H1 (cell line): Measurements from ENCODE around the gene HSD17B13. TPM values are rescaled to one million over a fixed set of nuclear protein-coding genes. Genes with fewer than 3 reads are reported as not detected.
"Not testable (repeated sequence)": the region's sequence is repeated elsewhere in the genome, so short reads cannot be mapped to it uniquely, and the experiment has no call there.

ENCODE experiments used
- CTCF ChIA-PET: fragments of 300-600 bp; sonication (Branson Sonifier 250); formaldehyde crosslinking; loops from one replicate; lab custom pipeline; 2021; ENCODE audit not compliant: partially characterized antibody; lab: Charles Lee
- POLR2A ChIA-PET: fragments of 300-600 bp; sonication (Branson Sonifier 250); formaldehyde crosslinking; loops from one replicate; lab custom pipeline; 2021; ENCODE audit warnings: inconsistent platforms; ENCODE audit not compliant: partially characterized antibody; lab: Charles Lee
- DNase-seq, 2 experiments: peaks; one replicate each; pipeline versions ENCODE4 v3.0.0 to v3.0.0-alpha.2; 2010 to 2022; ENCODE audit warnings: low spot score in 2 of 2, low read depth in 1 of 2, mixed read lengths in 1 of 2
- FAIRE-seq: peaks from 2 replicates; lab custom pipeline; 2011; peaks lifted over from hg19 to GRCh38; lab: Jason Lieb, UNC
- H2AFZ ChIP-seq: 2 replicates; pipeline ENCODE4 v1.8.1; 2012; ENCODE audit warnings: low read length, inconsistent platforms
- H2AK5ac ChIP-seq: 2 replicates; pipeline ENCODE4 v1.6.1; 2013; ENCODE audit warnings: low read depth, low read length
- H2BK120ac ChIP-seq: replicated peaks from 2 replicates; pipeline ENCODE3; 2013; ENCODE audit warnings: low read depth, low read length, inconsistent platforms
- H2BK12ac ChIP-seq: 2 replicates; pipeline ENCODE4 v1.6.1; 2013; ENCODE audit warnings: low read depth, low read length
- H2BK15ac ChIP-seq: 2 replicates; pipeline ENCODE4 v1.6.1; 2013; ENCODE audit warnings: low read length
- H2BK20ac ChIP-seq: 2 replicates; pipeline ENCODE4 v1.6.1; 2013; ENCODE audit warnings: low read length
- H2BK5ac ChIP-seq: 2 replicates; pipeline ENCODE4 v1.6.1; 2013; ENCODE audit warnings: low read depth, low read length
- H3K14ac ChIP-seq: 2 replicates; pipeline ENCODE4 v1.6.1; 2013; ENCODE audit warnings: inconsistent platforms; ENCODE audit not compliant: insufficient read length
- H3K18ac ChIP-seq: 2 replicates; pipeline ENCODE4 v1.6.1; 2013; ENCODE audit warnings: low read length; ENCODE audit errors: extremely low read depth
- H3K23ac ChIP-seq: 2 replicates; pipeline ENCODE4 v1.6.1; 2013; ENCODE audit warnings: inconsistent platforms; ENCODE audit not compliant: insufficient read length
- H3K23me2 ChIP-seq: 2 replicates; pipeline ENCODE4 v1.6.1; 2013; ENCODE audit warnings: low read depth, low read length
- H3K27ac ChIP-seq: 2 replicates; pipeline ENCODE4 v1.6.1; 2011; ENCODE audit warnings: low read depth, low read length, inconsistent platforms
- H3K27me3 ChIP-seq, 4 experiments: replicated peaks in 1 of 4; 1 replicate in 1 of 4; 2 replicates in 3 of 4; pipeline versions ENCODE4 v1.6.1 to v1.8.1; 2011 to 2013; ENCODE audit warnings: low read length in 3 of 4, mild to moderate bottlenecking in 3 of 4, inconsistent platforms in 2 of 4, mixed read lengths in 2 of 4, moderate library complexity in 1 of 4; ENCODE audit not compliant: control insufficient read depth in 3 of 4, insufficient read depth in 3 of 4; ENCODE audit errors: extremely low read depth in 1 of 4
- H3K36me3 ChIP-seq, 4 experiments: 2 replicates each; pipeline versions ENCODE4 v1.6.1 to v1.8.1; 2011 to 2013; ENCODE audit warnings: mild to moderate bottlenecking in 4 of 4, low read length in 3 of 4, moderate library complexity in 2 of 4, control low read depth in 1 of 4, inconsistent platforms in 1 of 4; ENCODE audit not compliant: insufficient read depth in 4 of 4, control insufficient read depth in 2 of 4
- H3K4ac ChIP-seq: replicated peaks from 2 replicates; pipeline ENCODE3; 2013; ENCODE audit warnings: low read length, low read depth, mixed read lengths, inconsistent platforms; ENCODE audit not compliant: insufficient read length
- H3K4me1 ChIP-seq, 4 experiments: replicated peaks in 1 of 4; 1 replicate in 1 of 4; 2 replicates in 3 of 4; pipeline versions ENCODE4 v1.6.1 to v1.8.1; 2011 to 2013; ENCODE audit warnings: low read length in 3 of 4, inconsistent platforms in 2 of 4, mixed read lengths in 1 of 4; ENCODE audit not compliant: insufficient read depth in 4 of 4, control insufficient read depth in 3 of 4
- H3K4me2 ChIP-seq, 2 experiments: 2 replicates each; pipeline versions ENCODE4 v1.6.1 to v1.8.1; 2011 to 2013; ENCODE audit warnings: low read depth in 2 of 2, low read length in 2 of 2, control low read depth in 1 of 2, inconsistent platforms in 1 of 2, mild to moderate bottlenecking in 1 of 2; ENCODE audit not compliant: insufficient read depth in 1 of 2
- H3K4me3 ChIP-seq, 4 experiments: fragments of 200-600, 300-600 bp in 1 of 4; sonication (generic), shearing (Covaris generic), sonication (Bioruptor Twin) in 1 of 4; 2 replicates each; pipeline versions ENCODE4 v1.5.1 to v1.8.1; 2011 to 2016; ENCODE audit warnings: low read length in 4 of 4, low read depth in 3 of 4, control low read depth in 2 of 4, inconsistent platforms in 2 of 4, mild to moderate bottlenecking in 2 of 4, mixed read lengths in 1 of 4, moderate library complexity in 1 of 4; ENCODE audit not compliant: insufficient read depth in 2 of 4; ENCODE audit errors: extremely low read depth in 1 of 4
- H3K56ac ChIP-seq: replicated peaks from 2 replicates; pipeline ENCODE3; 2013; ENCODE audit warnings: low read depth, mild to moderate bottlenecking, mixed read lengths, low read length, inconsistent platforms; ENCODE audit not compliant: insufficient read length
- H3K79me1 ChIP-seq: 2 replicates; pipeline ENCODE4 v1.6.1; 2013; ENCODE audit warnings: low read depth, low read length, control low read depth
- H3K79me2 ChIP-seq, 2 experiments: 2 replicates each; pipeline versions ENCODE4 v1.6.1 to v1.8.1; 2012 to 2013; ENCODE audit warnings: low read length in 2 of 2, mild to moderate bottlenecking in 2 of 2, inconsistent platforms in 1 of 2; ENCODE audit not compliant: insufficient read depth in 2 of 2, control insufficient read depth in 1 of 2
- H3K9ac ChIP-seq, 4 experiments: replicated peaks in 1 of 4; 1 replicate in 1 of 4; 2 replicates in 3 of 4; pipeline versions ENCODE4 v1.6.1 to v1.8.1; 2011 to 2013; ENCODE audit warnings: low read depth in 3 of 4, low read length in 3 of 4, control low read depth in 2 of 4, mild to moderate bottlenecking in 2 of 4, moderate library complexity in 2 of 4, inconsistent platforms in 1 of 4; ENCODE audit errors: extremely low read depth in 1 of 4
- H3K9me3 ChIP-seq, 2 experiments: 2 replicates each; pipeline versions ENCODE4 v1.6.1 to v1.8.1; 2012 to 2013; ENCODE audit warnings: mild to moderate bottlenecking in 2 of 2, moderate library complexity in 2 of 2, control low read depth in 1 of 2, inconsistent platforms in 1 of 2, low read depth in 1 of 2, low read length in 1 of 2, mixed read lengths in 1 of 2; ENCODE audit not compliant: insufficient read depth in 2 of 2
- H4K20me1 ChIP-seq, 2 experiments: replicated peaks in 1 of 2; 2 replicates each; pipeline versions ENCODE3 to v1.8.1; 2011 to 2013; ENCODE audit warnings: inconsistent platforms in 2 of 2, low read length in 2 of 2, mild to moderate bottlenecking in 1 of 2; ENCODE audit not compliant: insufficient read depth in 2 of 2, control insufficient read depth in 1 of 2
- H4K5ac ChIP-seq: 2 replicates; pipeline ENCODE4 v1.6.1; 2013; ENCODE audit warnings: low read length, low read depth, mixed read lengths, inconsistent platforms; ENCODE audit not compliant: insufficient read length
- H4K8ac ChIP-seq: 2 replicates; pipeline ENCODE4 v1.8.0; 2013; ENCODE audit warnings: mild to moderate bottlenecking, moderate library complexity, low read length, inconsistent platforms; ENCODE audit not compliant: insufficient read depth; ENCODE audit errors: extremely low read depth
- H4K91ac ChIP-seq: replicated peaks from 2 replicates; pipeline ENCODE3; 2013; ENCODE audit warnings: low read length, mixed read lengths, inconsistent platforms; ENCODE audit not compliant: insufficient read length
- EP300 ChIP-seq, 2 experiments: IDR thresholded peaks; 1 replicate in 1 of 2; 2 replicates in 1 of 2; pipeline ENCODE4 v1.6.1; 2011 to 2012; ENCODE audit warnings: low read depth in 2 of 2, low read length in 2 of 2, mild to moderate bottlenecking in 2 of 2, borderline replicate concordance in 1 of 2, inconsistent platforms in 1 of 2, moderate library complexity in 1 of 2
- WGBS, 2 experiments: shearing (Covaris generic) in 1 of 2; methylation state at CpG; one replicate each; pipeline versions ENCODE4 v1.1.6 to v1.1.7; 2013 to 2015; ENCODE audit warnings: low lambda C conversion rate in 2 of 2, mixed read lengths in 2 of 2, inconsistent platforms in 1 of 2, low coverage in 1 of 2, missing lambda C conversion rate in 1 of 2; ENCODE audit not compliant: insufficient replicate concordance in 2 of 2, insufficient coverage in 1 of 2, insufficient read length in 1 of 2; ENCODE audit errors: extremely low coverage in 1 of 2, missing lambda C conversion rate in 1 of 2; 5-methylcytosine and 5-hydroxymethylcytosine counted together
- polyA plus RNA-seq, 7 experiments: library from polyadenylated mRNA; depleted of rRNA in 3 of 7; stranded (reverse) in 5 of 7; unstranded in 2 of 7; fragments of >200 nt in 5 of 7; fragments of 200-250 nt in 2 of 7; gene quantifications; 1 replicate in 5 of 7; 2 replicates in 1 of 7; 4 replicates in 1 of 7; pipeline versions ENCODE4 v1.2.1 to v1.2.3, GENCODE V29; 2011 to 2013; ENCODE audit warnings: missing spikeins in 2 of 7, mixed read lengths in 2 of 7
- total RNA-seq: library from RNA; stranded (reverse); fragmentation: NEBNext Ultra II Directional; extraction: Animal tissue kit (Norgen Biotek cat#: 25700); gene quantifications from 2 replicates; pipeline ENCODE4 v1.2.1, GENCODE V29; 2021

HSD17B13 gene
- total and polyA plus RNA-seq, 2 of the 8 experiments (the other 6 are each of a cell fraction or from before 2014, with no cell fraction given): 0.09 to 0.13 TPM

DNA sequence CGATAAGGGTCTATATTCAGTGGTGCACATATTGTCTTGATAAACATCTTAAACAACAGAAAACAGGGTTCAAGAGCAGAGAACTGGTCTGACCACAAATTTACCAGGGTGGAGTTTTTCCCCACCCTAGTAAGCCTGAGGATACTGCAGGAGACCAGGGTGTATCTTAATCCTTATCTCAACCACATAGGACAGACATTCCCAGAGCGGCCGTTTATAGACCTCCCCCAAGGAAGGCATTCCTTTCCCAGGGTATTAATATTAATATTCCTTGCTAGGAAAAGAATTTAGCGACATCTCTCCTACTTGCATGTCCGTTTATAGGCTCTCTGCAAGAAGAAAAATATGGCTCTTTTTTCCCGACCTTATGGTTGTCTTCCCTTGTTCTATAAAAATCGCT lies 28.8 kb downstream of the HSD17B13 start:
- H3K18ac ChIP-seq, H3K9me3 ChIP-seq, H4K20me1 ChIP-seq, H3K79me2 ChIP-seq, H2BK120ac ChIP-seq, POLR2A ChIA-PET, DNase-seq, H2BK20ac ChIP-seq, H4K8ac ChIP-seq, H2AK5ac ChIP-seq, H3K27me3 ChIP-seq, H3K23ac ChIP-seq, H3K4me3 ChIP-seq, H3K4me2 ChIP-seq, H2BK15ac ChIP-seq, H3K79me1 ChIP-seq, H4K91ac ChIP-seq, H3K36me3 ChIP-seq, H3K27ac ChIP-seq, H4K5ac ChIP-seq, H3K56ac ChIP-seq: not testable (repeated sequence)
- TF ChIP-seq EP300 (IDR thresholded peaks at IDR 0.05; ENCODE audit: borderline replicate concordance in 1 of 2, low read depth in 2 of 2, low read length in 2 of 2): peak in 1 of 2 experiments; percentile 30; a peak in 1 of 3 replicates
- TF ChIP-seq, all 59 proteins: peak for 1; not testable (repeated sequence) for 58
- CTCF ChIA-PET, H3K9ac ChIP-seq, H2BK5ac ChIP-seq, FAIRE-seq, H2BK12ac ChIP-seq, H3K4ac ChIP-seq, H2AFZ ChIP-seq, H3K23me2 ChIP-seq, H3K4me1 ChIP-seq, H3K14ac ChIP-seq: not testable (repeated sequence)
- 95% methylated on average over 7 of the region's 7 CpGs; no CpG with 5 or more reads in 1 of the 2 experiments for WGBS, 2 experiments
